ENCODE results near the gene ZC3H18. TPM values are rescaled to one million over a fixed set of nuclear protein-coding genes. Genes with fewer than 3 reads are reported as not detected.
A peak's percentile ranks its signal among the peaks of the same experiment; 100 is the strongest.

The ZC3H18 gene
- total RNA-seq, 1 donor from 2014 or later: 13.9 TPM

DNA sequence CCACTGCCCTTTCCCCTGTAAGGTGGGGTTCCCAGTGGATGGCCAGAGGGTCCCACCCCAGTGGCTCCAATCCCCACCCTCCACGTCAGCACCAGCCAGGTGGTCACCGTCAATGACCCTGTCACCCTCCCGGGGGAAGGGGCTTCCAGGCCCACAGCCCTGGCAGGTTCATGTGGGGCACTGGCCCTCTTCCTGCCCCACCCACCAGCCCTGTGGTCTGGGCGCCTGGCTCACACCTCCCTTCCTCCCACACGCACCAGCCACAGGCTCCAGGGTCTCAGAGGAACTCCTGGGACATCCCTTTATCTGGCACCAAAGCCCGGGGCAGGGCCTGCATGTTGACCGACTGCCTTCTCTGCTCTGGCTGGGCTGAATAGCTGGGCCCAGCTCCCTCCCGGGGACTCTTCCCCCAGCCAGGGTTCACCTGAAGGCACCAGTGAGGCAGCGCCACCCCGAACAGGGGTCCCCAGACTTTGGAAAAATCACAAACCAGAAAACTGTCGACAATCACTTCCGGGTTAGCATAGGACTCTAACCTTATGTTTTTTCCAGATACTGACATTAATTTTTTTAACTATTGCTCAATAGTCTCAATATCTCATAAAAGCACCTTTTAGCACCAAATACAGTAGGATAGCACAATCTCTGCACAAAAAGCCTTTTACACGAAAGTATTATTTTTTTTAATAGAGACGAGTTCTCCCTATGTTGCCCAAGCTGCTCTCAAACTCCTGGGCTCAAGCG lies 21.9 kb upstream of the ZC3H18 start:
- DNase-seq (ENCODE audit: low spot score in 2 of 2) (no peak), FAIRE-seq (no peak)

GRCh38 chr16:88548985-88549384 lies 21.2 kb upstream of the ZC3H18 start:
- no peak for DNase-seq (ENCODE audit: low spot score in 2 of 2)
- no peak for FAIRE-seq

- FAIRE-seq (no peak), DNase-seq (ENCODE audit: low spot score in 2 of 2) (no peak)
Measured at GRCh38 chr16:88549671-88550245, 20.4 kb upstream of the ZC3H18 start.

- DNase-seq (ENCODE audit: low spot score in 2 of 2) (no peak), FAIRE-seq (no peak)
Measured at GRCh38 chr16:88550246-88550661, 19.9 kb upstream of the ZC3H18 start.

- DNase-seq (ENCODE audit: low spot score in 2 of 2): no peak
Measured at GRCh38 chr16:88552166-88552565, 18.0 kb upstream of the ZC3H18 start.

GRCh38 chr16:88552815-88553214 lies 17.4 kb upstream of the ZC3H18 start:
- no peak for FAIRE-seq
- DNase-seq (ENCODE audit: low spot score in 2 of 2): no peak

More at GRCh38 chr16:88552166-88552565, 18.0 kb upstream of the ZC3H18 start:
- no peak for FAIRE-seq

- FAIRE-seq (no peak), DNase-seq (ENCODE audit: low spot score in 2 of 2) (no peak)
Measured at GRCh38 chr16:88553739-88554138, 16.5 kb upstream of the ZC3H18 start.

DNA sequence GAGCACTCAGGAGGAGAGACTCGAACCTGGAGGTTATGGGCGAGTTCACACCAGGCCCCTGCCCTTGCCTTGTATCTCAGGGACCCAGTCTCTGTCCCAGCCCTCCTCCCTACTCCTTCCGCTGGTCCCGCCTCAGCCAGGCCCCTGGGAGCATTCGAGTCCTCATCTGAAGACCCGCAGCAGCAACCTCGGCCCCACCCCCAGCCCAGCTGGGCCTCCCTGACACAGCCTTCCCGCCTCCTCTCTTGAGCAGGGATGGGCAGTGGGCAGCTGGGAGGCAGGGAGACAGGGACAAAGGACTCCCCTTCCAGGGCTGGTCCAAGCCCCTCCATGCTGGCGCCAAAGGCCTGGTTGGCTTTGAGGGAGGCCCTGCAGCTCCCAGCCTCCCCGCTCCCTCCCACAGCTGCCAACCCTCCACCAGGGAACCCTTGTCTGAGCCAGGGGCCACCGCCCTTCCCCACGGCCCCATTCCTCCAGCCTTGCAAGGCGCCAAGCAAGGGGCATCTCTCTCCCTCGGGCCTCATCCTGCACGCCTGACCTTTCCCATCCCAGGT lies 15.4 kb upstream of the ZC3H18 start:
- DNase-seq (ENCODE audit: low spot score in 2 of 2) (no peak), FAIRE-seq (no peak)

DNA sequence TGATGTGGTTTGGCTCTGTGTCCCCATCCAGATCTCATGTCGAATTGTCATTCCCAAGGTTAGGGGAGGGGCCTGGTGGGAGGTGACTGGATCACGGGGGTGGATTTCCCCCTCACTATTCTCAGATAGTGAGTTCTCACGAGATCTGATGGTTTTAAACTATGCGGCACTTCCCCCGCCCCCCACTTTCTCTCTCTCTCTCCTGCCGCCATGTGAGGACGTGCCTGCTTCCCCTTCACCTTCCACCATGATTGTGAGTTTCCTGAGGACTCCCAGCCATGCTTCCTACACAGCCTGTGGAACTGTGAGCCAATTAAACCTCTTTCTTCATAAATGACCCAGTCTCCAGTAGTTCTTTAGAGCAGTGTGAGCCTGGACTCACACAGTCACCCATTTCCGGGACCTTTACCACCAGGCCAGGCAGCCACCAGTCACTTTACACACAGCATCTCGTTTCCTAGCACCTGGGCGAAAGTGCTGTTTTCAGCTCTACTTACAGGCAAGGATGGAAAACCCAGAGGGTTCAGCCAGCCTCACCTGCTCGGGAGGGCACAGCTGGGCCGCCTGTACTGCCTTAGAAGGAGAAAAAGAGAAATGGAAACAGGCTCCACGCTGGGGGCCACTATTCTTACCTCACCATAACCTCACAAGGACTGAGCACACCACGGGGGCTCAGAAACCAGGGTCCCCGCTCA lies 13.8 kb upstream of the ZC3H18 start:
- DNase-seq (ENCODE audit: low spot score in 2 of 2) (no peak), FAIRE-seq (no peak)

DNA sequence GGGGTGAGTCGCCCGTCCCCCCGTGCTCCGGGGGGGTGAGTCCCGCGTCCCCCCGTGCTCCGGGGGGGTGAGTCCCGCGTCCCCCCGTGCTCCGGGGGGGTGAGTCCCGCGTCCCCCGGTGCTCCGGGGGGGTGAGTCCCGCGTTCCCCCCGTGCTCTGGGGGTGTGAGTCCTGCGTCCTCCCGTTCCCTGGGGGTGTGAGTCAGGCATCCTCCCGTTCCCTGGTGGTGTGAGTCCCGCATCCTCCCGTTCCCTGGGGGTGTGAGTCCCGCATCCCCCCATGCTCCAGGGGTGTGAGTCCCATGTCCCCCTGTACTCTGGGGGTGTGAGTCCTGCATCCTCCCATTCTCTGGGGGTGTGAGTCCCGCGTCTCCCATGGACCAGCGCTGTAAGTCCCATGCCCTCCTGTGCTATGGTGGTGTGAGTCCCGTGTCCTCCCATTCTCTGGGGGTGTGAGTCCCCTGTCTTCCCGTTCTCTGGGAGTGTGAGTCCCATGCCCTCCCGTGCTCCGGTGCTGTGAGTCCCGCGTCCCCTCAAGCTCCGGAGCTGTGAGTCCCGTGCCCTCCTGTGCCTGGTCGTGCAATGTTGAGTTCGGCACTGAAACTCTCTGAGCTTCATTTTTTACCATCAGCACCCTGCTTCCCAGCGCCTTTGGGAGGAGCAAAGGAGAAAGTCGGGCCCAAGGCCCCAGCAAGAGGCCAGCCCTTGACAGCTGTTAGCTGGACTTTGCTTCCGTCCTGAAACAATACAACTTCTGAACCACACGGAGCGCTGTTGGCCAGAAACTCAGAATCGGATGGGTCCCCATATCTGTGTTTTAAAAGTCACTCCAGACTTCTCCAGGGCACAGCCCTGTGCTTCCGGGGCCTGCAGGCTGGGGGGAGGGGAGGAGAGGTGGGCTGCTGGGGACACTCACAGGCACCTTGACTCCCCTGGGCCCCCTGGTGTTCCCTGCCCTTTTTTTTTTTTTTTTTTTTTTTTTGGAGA lies 11.5 kb upstream of the ZC3H18 start:
- DNase-seq (ENCODE audit: low spot score in 2 of 2): peak; percentile 59 to 69
- no peak for FAIRE-seq

DNA sequence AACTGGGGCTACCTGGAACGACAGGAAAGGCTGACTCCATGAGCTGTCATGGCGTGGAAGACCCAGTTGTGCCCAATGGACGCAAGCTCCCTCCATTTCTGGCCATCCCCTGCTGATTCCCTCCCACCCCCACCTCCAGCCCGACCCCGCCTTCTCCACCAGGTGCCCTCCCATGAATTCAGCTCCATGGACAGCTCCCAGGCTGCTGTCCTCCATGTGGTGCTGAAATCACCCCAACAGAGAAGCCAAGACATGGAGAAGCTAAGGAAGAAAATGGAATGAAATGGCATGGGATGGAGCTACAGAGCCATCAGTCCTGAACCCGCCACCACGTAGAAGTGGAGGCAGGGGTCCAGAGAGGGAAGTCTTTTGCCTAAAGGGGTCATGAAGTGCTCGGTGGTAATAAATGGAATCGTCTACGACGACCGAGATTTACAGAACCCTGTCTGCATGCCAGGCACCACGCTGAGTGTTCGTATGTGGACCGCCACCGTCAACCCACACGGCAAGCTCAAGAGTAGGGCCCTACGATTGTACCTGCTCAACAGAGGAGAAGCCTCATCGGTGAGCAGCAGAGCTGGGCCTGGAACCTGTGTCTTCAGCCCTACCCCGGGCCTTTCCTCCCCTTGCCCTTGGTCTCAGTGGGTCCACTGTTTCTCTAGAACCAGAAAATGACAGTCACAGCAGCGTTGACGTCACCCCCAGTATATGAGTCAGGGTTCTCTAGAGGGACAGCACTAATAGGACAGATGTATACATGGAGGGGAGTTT lies 9.3 kb upstream of the ZC3H18 start:
- DNase-seq (ENCODE audit: low spot score in 2 of 2) (no peak), FAIRE-seq (no peak)

- FAIRE-seq: no peak
- DNase-seq (ENCODE audit: low spot score in 2 of 2): peak; percentile 76 to 80
Measured at GRCh38 chr16:88561485-88562359, 8.5 kb upstream of the ZC3H18 start.

DNA sequence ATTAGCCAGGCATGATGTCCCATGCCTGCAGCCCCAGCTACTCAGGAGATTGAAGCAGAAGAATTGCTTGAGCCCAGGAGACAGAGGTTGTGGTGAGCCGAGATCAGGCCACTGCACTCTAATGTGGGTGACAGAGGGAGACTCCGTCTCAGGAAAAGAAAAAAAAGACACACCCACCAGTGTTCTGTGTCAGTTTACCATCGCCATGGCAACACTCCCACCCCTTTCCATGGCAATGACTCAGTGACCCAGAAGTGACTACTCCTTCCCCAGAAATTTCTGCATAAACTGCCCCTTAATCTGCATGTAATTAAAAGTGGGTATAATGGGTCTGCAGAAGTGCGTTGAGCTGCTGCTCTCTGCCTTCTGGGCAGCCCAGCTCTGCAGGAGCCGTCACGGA lies 4.0 kb upstream of the ZC3H18 start:
- no peak for FAIRE-seq
- no peak for DNase-seq (ENCODE audit: low spot score in 2 of 2)

GRCh38 chr16:88568710-88569613 lies 1.2 kb upstream of the ZC3H18 start:
- FAIRE-seq: no peak
- DNase-seq (ENCODE audit: low spot score in 2 of 2): no peak

GRCh38 chr16:88569614-88569984 lies 604 bp upstream of the ZC3H18 start:
- no peak for FAIRE-seq
- peak; percentile 43 to 53 for DNase-seq (ENCODE audit: low spot score in 2 of 2)

- DNase-seq (ENCODE audit: low spot score in 2 of 2) (no peak), FAIRE-seq (no peak)
Measured at GRCh38 chr16:88570691-88571092, 489 bp downstream of the ZC3H18 start.

DNA sequence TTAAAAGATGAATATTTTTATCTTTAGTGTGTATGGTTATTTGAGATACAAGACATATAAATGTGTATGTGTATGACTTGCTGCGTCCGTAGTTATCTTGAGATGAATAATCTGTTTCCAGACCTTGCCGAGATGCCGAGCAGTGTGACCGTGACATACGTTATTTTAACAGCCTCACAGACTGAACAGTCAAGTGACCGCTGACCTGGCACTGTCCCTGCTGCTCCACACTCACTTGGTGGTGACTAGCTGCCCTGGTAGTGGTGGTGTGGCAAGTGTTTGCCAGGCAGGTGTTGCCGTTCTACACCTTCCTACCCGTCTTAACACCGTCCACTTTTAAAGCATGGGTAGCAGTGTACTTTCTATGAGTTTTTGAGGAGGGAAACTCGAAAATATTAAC lies 5.0 kb downstream of the ZC3H18 start:
- FAIRE-seq (no peak), DNase-seq (ENCODE audit: low spot score in 2 of 2) (no peak)
